ENCODE measurements around the gene IL17RA.

The IL17RA gene

GRCh38 chr22:17107547-17107810 is 22.7 kb downstream of the IL17RA start:
- no peak for DNase-seq

- DNase-seq = no peak
Observed at GRCh38 chr22:17108256-17109112, 23.7 kb downstream of the IL17RA start.

GRCh38 chr22:17109113-17109865 is 24.5 kb downstream of the IL17RA start:
- no peak for DNase-seq

- no peak for DNase-seq
Observed at GRCh38 chr22:17109976-17110375, 25.2 kb downstream of the IL17RA start.

- no peak for DNase-seq
Observed at GRCh38 chr22:17110791-17111550, 26.2 kb downstream of the IL17RA start.

- DNase-seq = no peak
Observed at GRCh38 chr22:17112491-17113042, 27.8 kb downstream of the IL17RA start.

GRCh38 chr22:17113600-17113999 is 28.8 kb downstream of the IL17RA start:
- DNase-seq = no peak

GRCh38 chr22:17114173-17114897 is 29.5 kb downstream of the IL17RA start:
- DNase-seq = no peak

GRCh38 chr22:17114898-17115235 is 30.1 kb downstream of the IL17RA start:
- no peak for DNase-seq

- DNase-seq = no peak
Observed at GRCh38 chr22:17115236-17115635, 30.4 kb downstream of the IL17RA start.

- no peak for DNase-seq
Observed at GRCh38 chr22:17115945-17116565, 31.3 kb downstream of the IL17RA start.

- no peak for DNase-seq
Observed at GRCh38 chr22:17116572-17117330, 32.0 kb downstream of the IL17RA start.

- no peak for DNase-seq
Observed at GRCh38 chr22:17117400-17117799, 32.6 kb downstream of the IL17RA start.

GRCh38 chr22:17117890-17118289 is 33.1 kb downstream of the IL17RA start:
- no peak for DNase-seq

GRCh38 chr22:17118342-17118741 is 33.5 kb downstream of the IL17RA start:
- DNase-seq = no peak

- no peak for DNase-seq
Observed at GRCh38 chr22:17119481-17120202, 34.8 kb downstream of the IL17RA start.

GRCh38 chr22:17120281-17120680 is 35.5 kb downstream of the IL17RA start:
- DNase-seq = peak; percentile 60

GRCh38 chr22:17120711-17121232 is 36.0 kb downstream of the IL17RA start:
- DNase-seq = peak; percentile 42

- peak; percentile 22 for DNase-seq
Observed at GRCh38 chr22:17121233-17122195, 36.7 kb downstream of the IL17RA start, which contains the start of gene TMEM121B. Gene TMEM121B (minus strand): TSS chr22:17121360. CDS start chr22:17121127, 233 bp downstream.

Data from activated naive CD4-positive, alpha-beta T cell treated with anti-CD3 and anti-CD28 coated beads, Interleukin-2, amount 50 U/mL, for 16 hours (primary cell).